Measurements from ENCODE around the gene PRKCZ.

DNA sequence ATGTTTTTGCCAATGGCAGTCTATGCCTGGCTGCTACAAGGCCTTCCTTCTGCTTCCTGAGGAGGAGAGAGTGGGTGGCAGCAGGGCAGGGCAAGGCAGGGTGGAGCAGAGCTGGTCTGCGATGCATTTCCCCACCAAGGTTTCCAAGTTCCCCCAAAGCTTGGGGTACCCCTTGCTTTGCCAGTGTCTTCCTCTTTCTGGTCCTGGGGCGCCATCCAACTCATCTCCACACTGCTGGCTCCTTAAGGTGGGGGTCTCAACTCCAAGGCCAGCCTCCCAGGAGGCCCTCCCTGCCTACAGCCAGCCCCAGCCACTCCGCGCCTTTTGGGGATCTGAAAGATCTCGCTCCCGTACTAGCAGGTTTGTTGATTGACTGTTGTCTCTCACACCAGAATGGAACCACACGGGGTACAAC, 174.0 kb downstream of the PRKCZ start:
- TF ChIP-seq, protein P1, sequence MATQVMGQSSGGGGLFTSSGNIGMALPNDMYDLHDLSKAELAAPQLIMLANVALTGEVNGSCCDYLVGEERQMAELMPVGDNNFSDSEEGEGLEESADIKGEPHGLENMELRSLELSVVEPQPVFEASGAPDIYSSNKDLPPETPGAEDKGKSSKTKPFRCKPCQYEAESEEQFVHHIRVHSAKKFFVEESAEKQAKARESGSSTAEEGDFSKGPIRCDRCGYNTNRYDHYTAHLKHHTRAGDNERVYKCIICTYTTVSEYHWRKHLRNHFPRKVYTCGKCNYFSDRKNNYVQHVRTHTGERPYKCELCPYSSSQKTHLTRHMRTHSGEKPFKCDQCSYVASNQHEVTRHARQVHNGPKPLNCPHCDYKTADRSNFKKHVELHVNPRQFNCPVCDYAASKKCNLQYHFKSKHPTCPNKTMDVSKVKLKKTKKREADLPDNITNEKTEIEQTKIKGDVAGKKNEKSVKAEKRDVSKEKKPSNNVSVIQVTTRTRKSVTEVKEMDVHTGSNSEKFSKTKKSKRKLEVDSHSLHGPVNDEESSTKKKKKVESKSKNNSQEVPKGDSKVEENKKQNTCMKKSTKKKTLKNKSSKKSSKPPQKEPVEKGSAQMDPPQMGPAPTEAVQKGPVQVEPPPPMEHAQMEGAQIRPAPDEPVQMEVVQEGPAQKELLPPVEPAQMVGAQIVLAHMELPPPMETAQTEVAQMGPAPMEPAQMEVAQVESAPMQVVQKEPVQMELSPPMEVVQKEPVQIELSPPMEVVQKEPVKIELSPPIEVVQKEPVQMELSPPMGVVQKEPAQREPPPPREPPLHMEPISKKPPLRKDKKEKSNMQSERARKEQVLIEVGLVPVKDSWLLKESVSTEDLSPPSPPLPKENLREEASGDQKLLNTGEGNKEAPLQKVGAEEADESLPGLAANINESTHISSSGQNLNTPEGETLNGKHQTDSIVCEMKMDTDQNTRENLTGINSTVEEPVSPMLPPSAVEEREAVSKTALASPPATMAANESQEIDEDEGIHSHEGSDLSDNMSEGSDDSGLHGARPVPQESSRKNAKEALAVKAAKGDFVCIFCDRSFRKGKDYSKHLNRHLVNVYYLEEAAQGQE (IDR thresholded peaks at IDR 0.05; ENCODE audit: insufficient replicate concordance, low read depth): no peak
- TF ChIP-seq, protein P2, sequence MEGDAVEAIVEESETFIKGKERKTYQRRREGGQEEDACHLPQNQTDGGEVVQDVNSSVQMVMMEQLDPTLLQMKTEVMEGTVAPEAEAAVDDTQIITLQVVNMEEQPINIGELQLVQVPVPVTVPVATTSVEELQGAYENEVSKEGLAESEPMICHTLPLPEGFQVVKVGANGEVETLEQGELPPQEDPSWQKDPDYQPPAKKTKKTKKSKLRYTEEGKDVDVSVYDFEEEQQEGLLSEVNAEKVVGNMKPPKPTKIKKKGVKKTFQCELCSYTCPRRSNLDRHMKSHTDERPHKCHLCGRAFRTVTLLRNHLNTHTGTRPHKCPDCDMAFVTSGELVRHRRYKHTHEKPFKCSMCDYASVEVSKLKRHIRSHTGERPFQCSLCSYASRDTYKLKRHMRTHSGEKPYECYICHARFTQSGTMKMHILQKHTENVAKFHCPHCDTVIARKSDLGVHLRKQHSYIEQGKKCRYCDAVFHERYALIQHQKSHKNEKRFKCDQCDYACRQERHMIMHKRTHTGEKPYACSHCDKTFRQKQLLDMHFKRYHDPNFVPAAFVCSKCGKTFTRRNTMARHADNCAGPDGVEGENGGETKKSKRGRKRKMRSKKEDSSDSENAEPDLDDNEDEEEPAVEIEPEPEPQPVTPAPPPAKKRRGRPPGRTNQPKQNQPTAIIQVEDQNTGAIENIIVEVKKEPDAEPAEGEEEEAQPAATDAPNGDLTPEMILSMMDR (IDR thresholded peaks at IDR 0.05; ENCODE audit: insufficient read depth, low read length): no peak
- no peak for TF ChIP-seq GABPA (IDR thresholded peaks at IDR 0.05; ENCODE audit: low read depth)

Measured in HL-60 (cell line).